Small intestine (tissue), 7 donors: ENCODE results near the gene C1QB. TPM values are rescaled to one million over a fixed set of nuclear protein-coding genes. Genes with fewer than 3 reads are reported as not detected.

ENCODE experiments used
- DNase-seq, 2 donors: peaks; one replicate each; pipeline versions ENCODE4 v3.0.0 to v3.0.0-alpha.2; 2013
- FAIRE-seq: peaks from 2 replicates; lab custom pipeline; 2012; peaks lifted over from hg19 to GRCh38; lab: Jason Lieb, UNC
- H3K27ac ChIP-seq, 3 donors: one replicate each; pipeline ENCODE4 v1.5.1; 2013; ENCODE audit warnings: low read length in 2 of 3, mild to moderate bottlenecking in 2 of 3, control low read depth in 1 of 3, inconsistent platforms in 1 of 3, low read depth in 1 of 3, moderate library complexity in 1 of 3
- H3K27me3 ChIP-seq, 3 donors: one replicate each; pipeline ENCODE4 v1.6.1; 2013; ENCODE audit warnings: low read length in 3 of 3, inconsistent platforms in 1 of 3; ENCODE audit not compliant: control insufficient read depth in 3 of 3, insufficient read depth in 3 of 3
- H3K36me3 ChIP-seq, 3 donors: one replicate each; pipeline ENCODE4 v1.6.1; 2013; ENCODE audit warnings: low read length in 3 of 3, inconsistent platforms in 1 of 3, low read depth in 1 of 3, mild to moderate bottlenecking in 1 of 3, moderate library complexity in 1 of 3; ENCODE audit not compliant: control insufficient read depth in 3 of 3, insufficient read depth in 2 of 3
- H3K4me1 ChIP-seq, 3 donors: one replicate each; pipeline ENCODE4 v1.6.1; 2013; ENCODE audit warnings: low read length in 2 of 3, inconsistent platforms in 1 of 3, low read depth in 1 of 3, mild to moderate bottlenecking in 1 of 3, moderate library complexity in 1 of 3; ENCODE audit not compliant: control insufficient read depth in 3 of 3, insufficient read depth in 2 of 3
- H3K4me3 ChIP-seq, 3 donors: one replicate each; pipeline ENCODE4 v1.5.1; 2013; ENCODE audit warnings: low read length in 3 of 3, control low read depth in 1 of 3, inconsistent platforms in 1 of 3, low read depth in 1 of 3, mild to moderate bottlenecking in 1 of 3, moderate library complexity in 1 of 3
- H3K9me3 ChIP-seq, 2 donors: one replicate each; pipeline ENCODE4 v1.6.1; 2013; ENCODE audit warnings: low read depth in 1 of 2, low read length in 1 of 2; ENCODE audit not compliant: control insufficient read depth in 2 of 2, insufficient read depth in 1 of 2
- WGBS, 3 donors: extraction: QIAGEN DNeasy Blood & Tissue Kit; methylation state at CpG; one replicate each; pipeline ENCODE4 v1.1.7; 2013; 5-methylcytosine and 5-hydroxymethylcytosine counted together
- polyA plus RNA-seq, 4 donors: library from polyadenylated mRNA; stranded (reverse) in 3 of 4; unstranded in 1 of 4; fragments of 200-250 nt in 3 of 4; fragments of 120-200 nt in 1 of 4; gene quantifications; one replicate each; pipeline versions ENCODE4 v1.2.1 to v1.2.3, GENCODE V29; 2013
- donor health status: healthy with polysubstance abuse.
- donor health status: control.
- donor health status: control.
- donor health status: Bipolar disorder and iron deficiency.
- donor health status: healthy.

Gene C1QB
- polyA plus RNA-seq, 4 donors, result 33.5 to 255 (median 95.1) TPM

- H3K27me3 ChIP-seq, result peaks cover 0 to 36% (median 16%) of the 10 kb centered on the region in 3 donors
- no peak overlapping the region for H3K4me3 ChIP-seq
- no peaks in the 10 kb centered on the region for H3K9me3 ChIP-seq
- no peaks in the 10 kb centered on the region for H3K36me3 ChIP-seq
- H3K27ac ChIP-seq, result no peak overlapping the region
- DNase-seq (no peak), FAIRE-seq (no peak)
- 58 to 72% (median 60%) methylated on average over 5 of the region's 5 CpGs for WGBS, 3 donors
- H3K4me1 ChIP-seq, result no peaks in the 10 kb centered on the region
These were observed 39.5 kb upstream of the C1QB start for GRCh38 chr1:22613572-22613918.

- Histone ChIP-seq H3K27ac (no peak overlapping the region), H3K4me3 (no peak overlapping the region)
- WGBS, 3 donors, result 44 to 58% (median 54%) methylated on average over 10 to 12 of the region's 12 CpGs
These were observed 39.1 kb upstream of the C1QB start for GRCh38 chr1:22613951-22614350.

DNA sequence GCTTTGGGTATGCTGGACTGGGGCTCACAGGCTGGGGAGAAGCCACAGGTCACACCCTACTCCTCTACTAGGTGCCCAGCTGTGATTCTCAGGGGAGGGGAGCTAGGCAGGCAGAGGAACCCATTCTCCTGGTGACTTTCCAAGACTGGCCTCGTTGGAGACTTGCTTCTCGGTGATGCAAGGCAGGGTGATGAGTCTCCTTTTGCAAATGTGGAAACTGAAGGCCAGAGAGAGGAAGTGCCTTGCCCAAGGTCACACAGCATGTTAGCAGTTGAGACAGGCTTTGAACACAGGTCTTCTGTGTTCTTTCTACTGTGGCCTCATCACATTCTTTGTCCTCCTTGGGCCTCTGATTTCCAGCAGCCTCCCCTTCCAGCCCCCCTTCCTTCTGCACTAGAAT lies 37.1 kb upstream of the C1QB start:
- Histone ChIP-seq H3K4me3 (no peak overlapping the region), H3K27ac (no peak overlapping the region), H3K27me3 (peaks cover 0 to 44% (median 22%) of the 10 kb centered on the region in 3 donors), H3K36me3 (no peaks in the 10 kb centered on the region), H3K4me1 (no peaks in the 10 kb centered on the region), H3K9me3 (no peaks in the 10 kb centered on the region)
- FAIRE-seq (no peak), DNase-seq (no peak)
- WGBS, 3 donors, result 55 to 80% (median 68%) methylated on average over 2 of the region's 2 CpGs

More at GRCh38 chr1:22613951-22614350, 39.1 kb upstream of the C1QB start:
- FAIRE-seq (no peak), DNase-seq (no peak)
- Histone ChIP-seq H3K9me3 (no peaks in the 10 kb centered on the region), H3K4me1 (no peaks in the 10 kb centered on the region), H3K36me3 (no peaks in the 10 kb centered on the region), H3K27me3 (peaks cover 0 to 40% (median 17%) of the 10 kb centered on the region in 3 donors)

DNA sequence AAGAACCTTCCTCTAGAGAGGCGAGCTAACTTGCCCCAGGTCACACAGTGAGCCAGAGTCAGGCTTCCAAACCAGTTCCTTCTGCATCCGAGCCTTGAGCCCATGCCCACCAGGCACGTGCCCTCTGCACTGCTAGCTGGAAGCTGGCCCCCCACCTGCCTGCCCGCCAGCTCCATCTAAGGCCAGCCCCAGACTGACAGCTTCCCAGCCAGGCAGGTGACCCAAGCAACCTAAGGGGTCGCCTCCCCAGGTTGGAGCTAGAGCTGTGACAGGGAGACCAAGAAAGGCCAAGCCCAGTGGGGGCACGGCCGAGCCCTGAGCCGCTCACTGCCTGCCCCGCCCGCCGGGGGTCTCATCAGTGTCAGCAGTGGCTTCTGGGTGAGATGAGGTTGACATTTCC lies 36.5 kb upstream of the C1QB start:
- Histone ChIP-seq H3K36me3 (no peaks in the 10 kb centered on the region), H3K9me3 (no peaks in the 10 kb centered on the region), H3K4me1 (no peaks in the 10 kb centered on the region), H3K4me3 (no peak overlapping the region), H3K27me3 (peaks cover 0 to 43% (median 22%) of the 10 kb centered on the region in 3 donors), H3K27ac (no peak overlapping the region)
- FAIRE-seq, result no peak
- DNase-seq, result no peak
- WGBS, 3 donors, result 45 to 54% (median 53%) methylated on average over 11 of the region's 11 CpGs

- Histone ChIP-seq H3K4me1 (no peaks in the 10 kb centered on the region), H3K27me3 (peaks cover 0 to 43% (median 19%) of the 10 kb centered on the region in 3 donors), H3K4me3 (no peak overlapping the region), H3K36me3 (no peaks in the 10 kb centered on the region), H3K27ac (no peak overlapping the region), H3K9me3 (no peaks in the 10 kb centered on the region)
- 38 to 42% (median 41%) methylated on average over 16 of the region's 16 CpGs for WGBS, 3 donors
- FAIRE-seq (no peak), DNase-seq (no peak)
These were observed 35.0 kb upstream of the C1QB start for GRCh38 chr1:22618056-22618455.

- Histone ChIP-seq H3K9me3 (no peaks in the 10 kb centered on the region), H3K4me1 (no peaks in the 10 kb centered on the region), H3K36me3 (no peaks in the 10 kb centered on the region), H3K4me3 (no peak overlapping the region), H3K27ac (no peak overlapping the region), H3K27me3 (peaks cover 0 to 40% (median 19%) of the 10 kb centered on the region in 3 donors)
- DNase-seq (no peak), FAIRE-seq (no peak)
- WGBS, 3 donors, result 68 to 72% (median 72%) methylated on average over 7 of the region's 7 CpGs
These were observed 33.8 kb upstream of the C1QB start for GRCh38 chr1:22619252-22619651.

DNA sequence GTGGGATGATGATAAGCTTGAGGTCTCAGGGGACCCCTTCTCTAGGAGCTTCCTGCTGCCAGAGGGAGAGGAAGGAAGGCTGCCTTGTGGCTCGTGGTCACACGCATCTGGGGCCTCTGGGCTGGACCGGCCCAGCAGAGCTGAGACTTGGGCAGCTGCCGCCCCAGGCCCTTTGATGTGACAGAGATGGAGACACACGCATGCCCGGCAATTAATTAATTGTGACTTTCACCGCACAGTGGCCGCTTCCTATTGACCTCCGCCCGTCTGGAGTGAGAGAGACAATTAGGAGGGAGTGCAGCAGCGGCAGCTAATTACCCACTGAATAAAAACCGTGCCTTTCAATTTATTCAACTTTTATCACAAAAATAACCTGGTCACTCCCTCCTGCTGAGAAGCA lies 33.2 kb upstream of the C1QB start:
- Histone ChIP-seq H3K27me3 (peaks cover 0 to 38% (median 19%) of the 10 kb centered on the region in 3 donors), H3K27ac (no peak overlapping the region), H3K4me3 (no peak overlapping the region), H3K36me3 (no peaks in the 10 kb centered on the region), H3K4me1 (no peaks in the 10 kb centered on the region), H3K9me3 (no peaks in the 10 kb centered on the region)
- DNase-seq (no peak), FAIRE-seq (no peak)
- WGBS, 3 donors, result 38 to 55% (median 44%) methylated on average over 11 to 12 of the region's 12 CpGs

- Histone ChIP-seq H3K4me1 (no peaks in the 10 kb centered on the region), H3K36me3 (no peaks in the 10 kb centered on the region), H3K9me3 (no peaks in the 10 kb centered on the region), H3K27ac (no peak overlapping the region), H3K27me3 (peaks cover 0 to 43% (median 18%) of the 10 kb centered on the region in 3 donors), H3K4me3 (no peak overlapping the region)
- WGBS, 3 donors, result 37 to 50% (median 47%) methylated on average over 4 of the region's 4 CpGs
- DNase-seq (no peak), FAIRE-seq (no peak)
These were observed 31.3 kb upstream of the C1QB start for GRCh38 chr1:22621761-22622160.

- Histone ChIP-seq H3K4me1 (no peaks in the 10 kb centered on the region), H3K4me3 (no peak overlapping the region), H3K36me3 (no peaks in the 10 kb centered on the region), H3K27ac (no peak overlapping the region), H3K27me3 (peaks cover 0 to 31% (median 9%) of the 10 kb centered on the region in 3 donors), H3K9me3 (no peaks in the 10 kb centered on the region)
- FAIRE-seq (no peak), DNase-seq (no peak)
- WGBS, 3 donors, result 35 to 40% (median 35%) methylated on average over 9 of the region's 9 CpGs
These were observed 27.6 kb upstream of the C1QB start for GRCh38 chr1:22625262-22625925.
